A549 treated with ZK216348 at 1 μM for 4 hours (cell line): ENCODE results near the gene VCY. TPM values are rescaled to one million over a fixed set of nuclear protein-coding genes. Genes with fewer than 3 reads are reported as not detected.

ENCODE experiments used
- total RNA-seq: library from RNA; stranded (reverse); fragments of 200-300 nt; extraction: Qiagen RNA extraction; gene quantifications from 5 replicates; pipeline ENCODE4 v1.2.3, GENCODE V29; 2022; ENCODE audit warnings: low read depth

The VCY gene
- total RNA-seq, result not detected in 5 replicates

DNA sequence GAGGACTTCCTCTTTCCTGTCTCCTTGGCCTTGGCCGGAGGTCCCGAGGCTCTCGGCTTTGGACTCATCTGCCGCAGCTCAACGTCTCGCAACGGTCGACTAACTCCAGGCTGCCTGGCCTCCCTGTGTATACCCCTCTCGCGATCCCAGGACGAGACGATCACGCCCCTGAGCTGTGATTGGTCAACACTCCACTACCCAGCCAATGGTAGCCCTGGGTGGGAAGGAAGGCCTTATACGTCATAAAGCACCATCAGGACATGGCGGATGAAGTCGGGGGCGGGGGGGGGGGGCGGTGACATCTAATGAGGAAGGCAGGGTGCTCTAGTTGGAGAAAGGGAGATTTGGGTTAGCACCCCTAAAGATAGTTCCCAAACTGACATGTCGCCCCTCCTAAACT lies at the start of gene VCY:
VCY (minus strand) TSS at position 101 of the 400 bp plus-strand sequence; CDS start at position 68, 33 bp downstream.

Other genes starting within 250 kb of the VCY start
- gene VCY1B, start 69.8 kb upstream of the VCY start, total RNA-seq, result not detected in 5 replicates